GM19099 (cell line): ENCODE data around the gene BIK.

Experiments
- POLR2A ChIP-seq: IDR thresholded peaks from 3 replicates; pipeline ENCODE4 v1.6.1; 2011; ENCODE audit warnings: low read depth; ENCODE audit not compliant: insufficient read length; ENCODE audit errors: extremely low read depth

The BIK gene

GRCh38 chr22:43127166-43127908 lies 16.8 kb downstream of the BIK start:
- TF ChIP-seq POLR2A = no peak

- no peak for TF ChIP-seq POLR2A
These were observed 17.6 kb downstream of the BIK start for GRCh38 chr22:43128116-43128515.

- no peak for TF ChIP-seq POLR2A
These were observed 18.4 kb downstream of the BIK start for GRCh38 chr22:43128928-43129424.

GRCh38 chr22:43129426-43130425 lies 19.2 kb downstream of the BIK start:
- no peak for TF ChIP-seq POLR2A

- TF ChIP-seq POLR2A = no peak
These were observed 21.4 kb downstream of the BIK start for GRCh38 chr22:43131773-43132501.

- no peak for TF ChIP-seq POLR2A
These were observed 22.9 kb downstream of the BIK start for GRCh38 chr22:43133401-43133800.

- no peak for TF ChIP-seq POLR2A
These were observed 24.0 kb downstream of the BIK start for GRCh38 chr22:43134553-43134952.

- no peak for TF ChIP-seq POLR2A
These were observed 25.0 kb downstream of the BIK start for GRCh38 chr22:43135565-43135964.

GRCh38 chr22:43136255-43136654 lies 25.7 kb downstream of the BIK start:
- TF ChIP-seq POLR2A = no peak

GRCh38 chr22:43136801-43137200 lies 26.3 kb downstream of the BIK start:
- no peak for TF ChIP-seq POLR2A

GRCh38 chr22:43142880-43143562 lies 32.5 kb downstream of the BIK start, which contains the start of gene MCAT:
MCAT (minus strand) TSS chr22:43143398; CDS start chr22:43143348, 50 bp downstream.
- TF ChIP-seq POLR2A = peak; percentile 67

- no peak for TF ChIP-seq POLR2A
These were observed 34.4 kb downstream of the BIK start for GRCh38 chr22:43144949-43145348.

- no peak for TF ChIP-seq POLR2A
These were observed 37.3 kb downstream of the BIK start for GRCh38 chr22:43147821-43148220.

GRCh38 chr22:43148581-43148980 lies 38.0 kb downstream of the BIK start:
- no peak for TF ChIP-seq POLR2A
